AG09309 (cell line): ENCODE results near the gene ITPR2.

Experiments used
- DNase-seq: peaks from one replicate; pipeline ENCODE4 v3.0.0-alpha.2; 2010; ENCODE audit warnings: low read depth
- H3K4me3 ChIP-seq: 2 replicates; pipeline ENCODE4 v1.5.1; 2011; ENCODE audit warnings: mild to moderate bottlenecking, low read depth, low read length, moderate library complexity; ENCODE audit not compliant: control insufficient read depth
- TF ChIP-seq, protein P1 (sequence below): IDR thresholded peaks from 2 replicates; pipeline ENCODE4 v1.5.1; 2011; ENCODE audit warnings: mild to moderate bottlenecking, low read depth, low read length, inconsistent platforms; ENCODE audit not compliant: insufficient read depth, control insufficient read depth; ENCODE audit errors: missing control alignments

Gene ITPR2

DNA sequence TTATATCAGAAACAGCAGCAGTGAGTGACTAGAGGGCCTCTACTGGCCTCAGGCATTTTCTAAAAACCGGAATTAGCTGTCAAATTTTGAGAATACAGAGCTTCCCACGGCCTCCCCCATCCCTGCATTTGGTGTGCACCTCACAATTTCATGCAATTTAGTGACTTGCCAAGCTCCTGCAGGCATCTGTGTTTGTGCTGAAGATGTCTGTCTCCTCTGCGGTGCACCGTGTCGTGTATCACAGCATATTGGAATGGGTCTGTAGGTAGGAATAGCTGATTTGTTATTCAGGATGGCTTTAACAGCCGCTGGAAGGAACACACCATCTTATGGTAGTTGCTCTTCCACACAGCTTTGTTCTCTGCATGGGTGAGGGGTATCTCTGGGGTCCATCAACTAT lies 497.3 kb downstream of the ITPR2 start:
- TF ChIP-seq, protein P1, sequence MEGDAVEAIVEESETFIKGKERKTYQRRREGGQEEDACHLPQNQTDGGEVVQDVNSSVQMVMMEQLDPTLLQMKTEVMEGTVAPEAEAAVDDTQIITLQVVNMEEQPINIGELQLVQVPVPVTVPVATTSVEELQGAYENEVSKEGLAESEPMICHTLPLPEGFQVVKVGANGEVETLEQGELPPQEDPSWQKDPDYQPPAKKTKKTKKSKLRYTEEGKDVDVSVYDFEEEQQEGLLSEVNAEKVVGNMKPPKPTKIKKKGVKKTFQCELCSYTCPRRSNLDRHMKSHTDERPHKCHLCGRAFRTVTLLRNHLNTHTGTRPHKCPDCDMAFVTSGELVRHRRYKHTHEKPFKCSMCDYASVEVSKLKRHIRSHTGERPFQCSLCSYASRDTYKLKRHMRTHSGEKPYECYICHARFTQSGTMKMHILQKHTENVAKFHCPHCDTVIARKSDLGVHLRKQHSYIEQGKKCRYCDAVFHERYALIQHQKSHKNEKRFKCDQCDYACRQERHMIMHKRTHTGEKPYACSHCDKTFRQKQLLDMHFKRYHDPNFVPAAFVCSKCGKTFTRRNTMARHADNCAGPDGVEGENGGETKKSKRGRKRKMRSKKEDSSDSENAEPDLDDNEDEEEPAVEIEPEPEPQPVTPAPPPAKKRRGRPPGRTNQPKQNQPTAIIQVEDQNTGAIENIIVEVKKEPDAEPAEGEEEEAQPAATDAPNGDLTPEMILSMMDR, result no peak
- no peak for DNase-seq
- no peak overlapping the region for H3K4me3 ChIP-seq

DNA sequence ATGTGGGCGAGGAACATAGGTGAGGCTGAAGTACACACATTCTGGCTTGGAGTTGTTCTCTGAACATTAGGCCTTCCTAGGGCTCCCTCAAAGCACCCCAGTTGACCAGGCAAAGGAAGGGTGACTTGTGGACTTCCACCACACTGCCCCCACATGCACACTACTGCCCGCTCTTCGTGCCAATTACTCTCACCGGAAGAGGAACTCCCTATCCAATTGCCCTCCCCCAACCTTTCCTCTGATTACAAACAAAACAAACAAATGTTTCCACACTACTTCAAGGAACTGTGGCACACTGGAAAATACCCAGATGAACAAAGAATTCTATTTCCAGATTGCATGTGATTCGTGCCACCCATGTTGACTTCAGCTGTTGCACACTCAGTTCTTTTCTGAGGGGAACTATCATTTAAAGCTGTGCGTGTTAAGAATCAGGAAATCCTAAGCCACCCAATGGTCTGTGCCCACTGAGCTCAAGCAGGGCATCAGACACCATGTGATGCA lies 498.3 kb downstream of the ITPR2 start:
- DNase-seq, result no peak
- no peak overlapping the region for H3K4me3 ChIP-seq
- TF ChIP-seq, protein P1, result no peak

DNA sequence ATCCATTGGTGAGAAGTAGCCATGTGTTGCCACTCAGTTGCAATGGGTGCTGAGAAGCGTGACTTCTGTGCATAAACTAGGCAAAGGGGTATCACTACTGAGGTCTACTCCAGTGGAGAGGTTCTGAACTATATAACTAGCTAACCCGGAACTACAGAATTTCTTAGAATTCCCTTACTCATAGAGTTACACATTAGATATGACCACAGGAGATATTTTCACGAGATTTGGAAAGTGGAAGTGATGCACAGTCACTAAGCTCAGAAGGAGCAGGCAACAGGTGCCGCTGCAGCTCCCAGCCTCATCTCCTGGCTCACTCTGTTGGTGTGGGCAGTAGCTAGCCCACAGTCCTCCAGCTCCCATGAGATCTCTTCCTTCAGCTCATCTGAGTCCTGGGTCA lies 501.0 kb downstream of the ITPR2 start:
- TF ChIP-seq, protein P1, result no peak
- DNase-seq, result no peak
- no peak overlapping the region for H3K4me3 ChIP-seq

DNA sequence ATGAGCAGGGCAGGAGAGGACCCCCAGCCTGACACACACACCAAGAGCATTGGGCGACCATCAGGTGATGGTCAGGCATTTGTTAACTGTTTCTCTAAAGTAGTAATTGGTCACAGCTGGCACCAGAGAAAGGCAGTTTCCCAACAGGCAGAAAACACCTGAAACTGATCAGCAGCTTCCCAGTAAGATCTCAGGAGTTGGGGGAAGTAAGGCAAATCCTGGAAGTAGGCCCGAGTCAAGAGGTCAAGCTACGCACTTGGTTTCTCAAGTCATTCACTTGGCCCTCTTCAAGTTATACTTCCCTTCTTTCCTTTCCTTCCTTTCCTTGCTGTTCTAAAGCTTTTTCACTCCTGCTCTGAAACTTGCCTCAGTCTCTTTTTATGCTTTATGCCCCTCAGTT lies 501.9 kb downstream of the ITPR2 start:
- H3K4me3 ChIP-seq, result no peak overlapping the region
- DNase-seq, result no peak
- TF ChIP-seq, protein P1, result no peak

DNA sequence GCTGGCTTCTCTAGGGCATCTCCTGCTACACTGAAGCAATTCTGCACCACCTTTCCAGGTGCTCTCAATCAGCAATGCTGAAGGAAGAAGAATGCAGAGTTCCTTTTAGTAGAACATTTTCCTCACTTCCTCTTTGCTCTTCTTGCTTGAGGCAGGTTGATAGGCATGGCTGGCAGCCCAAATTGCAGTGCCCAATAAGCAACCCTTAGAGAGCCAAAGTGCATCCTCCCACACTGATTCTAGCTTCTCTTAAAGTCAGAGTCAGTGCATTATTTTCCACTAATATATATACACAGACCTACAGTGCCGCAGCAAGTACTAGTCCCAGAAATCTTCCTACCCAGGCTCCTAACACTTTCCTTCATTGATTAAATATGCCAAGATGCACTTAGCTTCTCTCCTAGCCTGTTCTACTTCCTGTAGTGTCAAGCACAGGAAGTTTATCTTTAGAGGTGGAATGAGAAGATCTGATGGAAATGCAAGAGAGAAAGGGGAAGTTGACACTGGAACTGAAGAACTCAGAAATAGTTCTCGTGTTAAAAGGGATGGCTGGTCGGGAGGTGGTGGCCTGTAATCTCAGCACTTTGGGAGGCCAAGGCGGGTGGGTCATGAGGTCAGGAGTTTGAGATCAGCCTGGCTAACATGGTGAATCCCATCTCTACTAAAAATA lies 504.9 kb downstream of the ITPR2 start:
- H3K4me3 ChIP-seq, result no peak overlapping the region
- TF ChIP-seq, protein P1, result no peak
- no peak for DNase-seq

DNA sequence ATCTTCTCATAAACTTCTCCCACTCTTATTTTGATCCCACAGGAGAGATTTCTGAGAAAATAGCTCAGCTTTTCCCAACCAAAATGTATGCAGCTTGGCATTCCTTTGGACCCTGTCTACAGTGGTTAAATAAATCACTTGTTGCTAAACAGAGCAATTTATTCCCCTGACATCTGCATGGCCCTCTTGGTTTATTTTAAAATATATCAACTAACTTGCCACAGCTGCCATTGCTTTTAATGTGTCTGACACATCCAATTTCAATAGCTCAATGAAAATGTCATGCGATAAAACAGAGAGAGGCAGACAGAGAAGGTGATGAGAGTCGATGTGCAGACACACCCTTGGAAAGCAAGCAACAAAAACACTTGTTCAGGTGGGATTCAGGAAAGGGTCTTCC lies 509.3 kb downstream of the ITPR2 start:
- no peak for DNase-seq
- TF ChIP-seq, protein P1, result no peak
- H3K4me3 ChIP-seq, result no peak overlapping the region
